ENCODE results near the gene TJP1.

TJP1 gene

DNA sequence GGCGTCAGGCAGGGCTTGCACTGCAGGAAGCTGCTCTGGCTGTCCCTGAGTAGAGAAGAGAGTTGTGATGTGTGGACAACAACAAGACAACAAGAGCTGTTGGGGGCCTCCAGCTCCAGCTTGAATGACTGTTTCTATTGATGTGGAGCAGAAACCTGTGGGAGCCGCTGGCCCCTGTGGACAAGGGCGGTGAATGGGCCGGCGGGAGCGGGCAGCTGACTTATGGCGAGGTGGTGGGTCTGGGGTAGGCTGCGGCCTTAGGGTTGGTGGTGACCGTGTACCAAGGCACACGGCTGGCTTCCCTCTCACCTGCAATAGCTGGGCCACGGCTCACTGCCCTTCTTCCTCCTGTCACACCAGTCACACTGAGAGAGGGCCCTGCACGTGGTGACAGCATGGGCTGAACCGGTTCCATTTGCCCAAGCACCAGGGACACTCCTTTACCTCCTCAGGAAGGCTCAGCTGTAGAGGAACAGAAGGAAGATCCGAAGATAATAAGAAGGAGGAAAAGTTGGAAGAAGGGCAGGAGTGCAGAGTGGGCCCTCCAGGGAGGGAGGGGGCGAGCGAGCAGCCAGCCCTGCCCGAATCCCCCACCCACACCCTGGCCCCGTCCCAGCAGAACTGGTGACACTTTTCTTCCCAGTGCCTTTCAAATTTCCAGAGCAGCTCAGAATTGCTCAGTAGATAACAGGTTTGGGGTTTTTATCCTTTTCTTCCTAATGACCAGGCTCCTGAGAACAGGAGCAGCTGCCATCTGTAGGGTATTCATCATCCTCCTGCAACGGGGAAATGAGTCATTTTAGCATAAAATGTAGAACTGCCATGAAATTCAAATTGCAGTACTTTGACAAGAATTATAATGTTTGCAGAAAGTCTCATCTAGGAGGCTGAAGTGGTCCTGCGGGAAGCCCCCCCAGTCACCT is 136.9 kb downstream of the TJP1 start:
- H3K9me3 ChIP-seq (ENCODE audit: severe bottlenecking) = peaks cover 12% of the 10 kb centered on the region
- no peak overlapping the region for H3K4me3 ChIP-seq (ENCODE audit: low read depth, low read length)
- no peak for DNase-seq
- no peak for TF ChIP-seq CTCF (IDR thresholded peaks at IDR 0.05; ENCODE audit: low read depth, low read length)
- no peaks in the 10 kb centered on the region for H3K36me3 ChIP-seq
- no peaks in the 10 kb centered on the region for H3K27me3 ChIP-seq (ENCODE audit: insufficient read depth, low read depth, severe bottlenecking)
- no peak overlapping the region for H3K27ac ChIP-seq

- no peak overlapping the region for H3K4me3 ChIP-seq (ENCODE audit: low read depth, low read length)
- no peaks in the 10 kb centered on the region for H3K36me3 ChIP-seq
- no peak overlapping the region for H3K27ac ChIP-seq
- peaks cover 12% of the 10 kb centered on the region for H3K9me3 ChIP-seq (ENCODE audit: severe bottlenecking)
- DNase-seq = no peak
- H3K27me3 ChIP-seq (ENCODE audit: insufficient read depth, low read depth, severe bottlenecking) = no peaks in the 10 kb centered on the region
- TF ChIP-seq CTCF (IDR thresholded peaks at IDR 0.05; ENCODE audit: low read depth, low read length) = no peak
Observed at GRCh38 chr15:29682781-29683180, 139.5 kb downstream of the TJP1 start.

DNA sequence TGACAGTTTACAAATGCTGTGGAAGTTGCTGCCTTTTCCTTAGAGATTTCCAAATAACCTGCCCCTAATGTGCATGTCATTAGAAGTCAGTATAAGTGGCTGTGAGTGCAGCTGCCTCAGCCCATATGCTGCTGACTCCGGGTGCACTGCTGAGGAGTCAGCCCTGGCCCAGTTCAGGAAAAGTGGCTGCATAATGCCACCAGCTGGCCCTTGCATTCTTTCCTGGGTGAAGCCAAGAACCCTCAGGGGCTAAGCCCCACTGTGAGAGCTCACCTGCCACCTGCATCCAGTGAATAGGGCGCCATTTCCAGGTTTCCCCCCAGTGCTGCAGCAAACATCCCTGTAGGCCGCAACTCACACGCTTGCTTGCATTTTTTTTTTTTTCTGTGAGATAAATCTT is 139.9 kb downstream of the TJP1 start:
- no peak for DNase-seq
- no peaks in the 10 kb centered on the region for H3K36me3 ChIP-seq
- no peak for TF ChIP-seq CTCF (IDR thresholded peaks at IDR 0.05; ENCODE audit: low read depth, low read length)
- H3K4me3 ChIP-seq (ENCODE audit: low read depth, low read length) = no peak overlapping the region
- H3K27me3 ChIP-seq (ENCODE audit: insufficient read depth, low read depth, severe bottlenecking) = no peaks in the 10 kb centered on the region
- no peak overlapping the region for H3K27ac ChIP-seq
- H3K9me3 ChIP-seq (ENCODE audit: severe bottlenecking) = peaks cover 12% of the 10 kb centered on the region

DNA sequence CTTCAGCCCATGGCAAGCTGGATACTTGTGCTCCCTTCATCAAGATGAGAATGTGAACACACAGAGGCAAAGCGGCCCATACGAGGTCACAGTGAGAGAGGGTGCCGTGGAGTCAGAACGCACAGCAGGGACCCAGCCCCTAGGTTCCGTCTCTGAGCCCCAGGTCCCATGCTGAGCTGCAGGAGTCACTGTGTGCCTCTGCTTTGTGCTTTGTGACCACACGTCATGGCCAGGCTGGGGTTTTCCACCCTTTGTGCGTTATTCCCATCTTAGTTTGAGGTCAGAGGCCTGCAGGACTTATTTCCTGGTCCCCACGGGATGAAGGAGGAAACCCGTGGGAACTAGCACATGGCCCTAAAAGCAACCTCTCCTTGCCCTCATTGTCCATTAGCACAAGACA is 140.3 kb downstream of the TJP1 start:
- no peaks in the 10 kb centered on the region for H3K36me3 ChIP-seq
- H3K27me3 ChIP-seq (ENCODE audit: insufficient read depth, low read depth, severe bottlenecking) = no peaks in the 10 kb centered on the region
- no peak overlapping the region for H3K4me3 ChIP-seq (ENCODE audit: low read depth, low read length)
- H3K27ac ChIP-seq = no peak overlapping the region
- peaks cover 12% of the 10 kb centered on the region for H3K9me3 ChIP-seq (ENCODE audit: severe bottlenecking)
- no peak for DNase-seq
- no peak for TF ChIP-seq CTCF (IDR thresholded peaks at IDR 0.05; ENCODE audit: low read depth, low read length)

DNA sequence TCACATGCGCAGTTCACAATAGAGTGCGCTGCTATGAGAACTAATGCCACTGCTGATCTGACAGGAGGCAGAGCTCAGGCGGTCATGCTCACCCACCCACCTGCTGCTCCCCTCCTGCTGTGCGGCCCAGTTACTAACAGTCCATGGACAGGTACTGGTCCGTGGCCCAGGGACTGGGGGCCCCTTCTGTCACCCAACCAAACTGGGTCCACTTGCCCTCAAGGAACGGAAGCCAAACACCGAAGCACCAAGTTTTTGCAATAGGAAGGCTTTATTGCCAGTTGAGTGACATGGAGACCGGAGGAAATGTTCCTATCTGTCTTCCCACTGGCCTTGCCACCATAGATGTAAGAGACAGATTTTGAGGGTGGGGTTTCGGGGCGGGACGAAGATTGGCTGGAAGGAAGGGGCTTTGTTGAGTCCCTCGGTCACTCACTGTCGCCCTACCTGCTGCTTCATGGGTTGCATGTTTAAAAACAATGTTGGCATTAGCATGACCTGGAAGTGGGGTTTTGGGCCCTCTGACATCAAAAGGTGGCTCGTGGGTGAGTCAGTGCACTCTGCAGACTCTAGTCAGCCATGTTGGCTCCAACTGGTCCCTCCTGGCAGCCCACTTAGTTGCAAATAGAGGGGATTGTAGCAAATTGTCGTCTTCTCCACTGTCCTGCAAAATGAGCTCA is 141.0 kb downstream of the TJP1 start:
- H3K9me3 ChIP-seq (ENCODE audit: severe bottlenecking) = peaks cover 9% of the 10 kb centered on the region
- no peak overlapping the region for H3K27ac ChIP-seq
- no peak for DNase-seq

More for the DNA sequence above, 141.0 kb downstream of the TJP1 start:
- Histone ChIP-seq H3K27me3 (ENCODE audit: insufficient read depth, low read depth, severe bottlenecking) (no peaks in the 10 kb centered on the region), H3K4me3 (ENCODE audit: low read depth, low read length) (no peak overlapping the region), H3K36me3 (no peaks in the 10 kb centered on the region)
- TF ChIP-seq CTCF (IDR thresholded peaks at IDR 0.05; ENCODE audit: low read depth, low read length) = no peak
